ENCODE results near the gene ELAVL4.

Gene ELAVL4

GRCh38 chr1:50099654-50100053, 9.1 kb upstream of the ELAVL4 start:
- DNase-seq (ENCODE audit: low spot score): no peak
- TF ChIP-seq CTCF (IDR thresholded peaks at IDR 0.05; ENCODE audit: borderline replicate concordance, control extremely low read depth, extremely low read depth, insufficient read depth, missing control alignments): no peak
- in situ Hi-C loops (cut with MboI; ENCODE audit: low sequenced_read_pairs, unreplicated experiment): no loop called here

- DNase-seq (ENCODE audit: low spot score): no peak
- in situ Hi-C loops (cut with MboI; ENCODE audit: low sequenced_read_pairs, unreplicated experiment): no loop called here
- TF ChIP-seq CTCF (IDR thresholded peaks at IDR 0.05; ENCODE audit: borderline replicate concordance, control extremely low read depth, extremely low read depth, insufficient read depth, missing control alignments): no peak
Measured at GRCh38 chr1:50103615-50104081, 5.1 kb upstream of the ELAVL4 start.

- no peak for DNase-seq (ENCODE audit: low spot score)
- no peak for TF ChIP-seq CTCF (IDR thresholded peaks at IDR 0.05; ENCODE audit: borderline replicate concordance, control extremely low read depth, extremely low read depth, insufficient read depth, missing control alignments)
- in situ Hi-C loops (cut with MboI; ENCODE audit: low sequenced_read_pairs, unreplicated experiment): no loop called here
Measured at GRCh38 chr1:50105433-50105832, 3.3 kb upstream of the ELAVL4 start.

GRCh38 chr1:50106095-50106761, 2.5 kb upstream of the ELAVL4 start:
- DNase-seq (ENCODE audit: low spot score): no peak
- in situ Hi-C loops (cut with MboI; ENCODE audit: low sequenced_read_pairs, unreplicated experiment): no loop called here
- TF ChIP-seq CTCF (IDR thresholded peaks at IDR 0.05; ENCODE audit: borderline replicate concordance, control extremely low read depth, extremely low read depth, insufficient read depth, missing control alignments): no peak

GRCh38 chr1:50109116-50109515, 396 bp downstream of the ELAVL4 start:
- no peak for DNase-seq (ENCODE audit: low spot score)
- no peak for TF ChIP-seq CTCF (IDR thresholded peaks at IDR 0.05; ENCODE audit: borderline replicate concordance, control extremely low read depth, extremely low read depth, insufficient read depth, missing control alignments)
- in situ Hi-C loops (cut with MboI; ENCODE audit: low sequenced_read_pairs, unreplicated experiment): no loop called here

GRCh38 chr1:50109647-50110075, 941 bp downstream of the ELAVL4 start:
- DNase-seq (ENCODE audit: low spot score): no peak
- in situ Hi-C loops (cut with MboI; ENCODE audit: low sequenced_read_pairs, unreplicated experiment): no loop called here
- no peak for TF ChIP-seq CTCF (IDR thresholded peaks at IDR 0.05; ENCODE audit: borderline replicate concordance, control extremely low read depth, extremely low read depth, insufficient read depth, missing control alignments)

Measured in GM13976 (cell line).